Right ventricle myocardium inferior (tissue), 1 donor: Measurements from ENCODE around the gene MGAT4A. TPM values are rescaled to one million over a fixed set of nuclear protein-coding genes. Genes with fewer than 3 reads are reported as not detected.
"Not testable (repeated sequence)": the region's sequence is repeated elsewhere in the genome, so short reads cannot be mapped to it uniquely, and the experiment has no call there.

Experiments used
- ATAC-seq: fragments of 200-7000 bp; cut with Tn5 transposase; one replicate; pipeline ENCODE4 v1.9.1; 2020; ENCODE audit warnings: mild to moderate bottlenecking, moderate library complexity
- DNase-seq: peaks from one replicate; pipeline ENCODE4 v3.0.0; 2021; ENCODE audit errors: missing footprints
- intact Hi-C: fragments of 100-400 bp; cut with DNase I; formaldehyde crosslinking; loops from one replicate; pipeline ENCODE4 v1.11.0; 2022
- total RNA-seq: library from RNA; stranded (reverse); fragmentation: NEBNext Ultra II Directional; extraction: Animal tissue kit (Norgen Biotek cat#: 25700); gene quantifications from one replicate; pipeline ENCODE4 v1.2.1, GENCODE V29; 2021
- donor health status: DM: no; HTN: yes; CAD: no; lungs with severe emphysema.

Gene MGAT4A
- total RNA-seq, 1 donor from 2014 or later, result 19.3 TPM

- intact Hi-C loops, result no loop called here
- DNase-seq, result no peak
- no peak for ATAC-seq
Observed at GRCh38 chr2:98737848-98738247, 6.9 kb upstream of the MGAT4A start.

- DNase-seq (no peak), ATAC-seq (no peak)
- intact Hi-C loops, result no loop called here
Observed at GRCh38 chr2:98736464-98736889, 5.5 kb upstream of the MGAT4A start.

- DNase-seq (no peak), ATAC-seq (no peak)
- intact Hi-C loops, result loop anchor here (5.0 kb wide), 1 partner anchor 87 kb away; no protein-coding TSS in a partner anchor
Observed at GRCh38 chr2:98734823-98735260, 3.9 kb upstream of the MGAT4A start.

GRCh38 chr2:98734162-98734561 lies 3.2 kb upstream of the MGAT4A start:
- ATAC-seq (no peak), DNase-seq (no peak)
- intact Hi-C loops, result loop anchor here (5.0 kb wide), 1 partner anchor 88 kb away; no protein-coding TSS in a partner anchor

- no peak for ATAC-seq
- DNase-seq, result no peak
- intact Hi-C loops, result loop anchor here (5.0 kb wide), 1 partner anchor 90 kb away; no protein-coding TSS in a partner anchor
Observed at GRCh38 chr2:98732430-98733051, 1.6 kb upstream of the MGAT4A start.

- ATAC-seq, result no peak
- intact Hi-C loops, result loop anchor here (5.0 kb wide), 1 partner anchor 90 kb away; no protein-coding TSS in a partner anchor
- no peak for DNase-seq
Observed at GRCh38 chr2:98731894-98732349, 990 bp upstream of the MGAT4A start.

GRCh38 chr2:98730707-98731040 lies 258 bp downstream of the MGAT4A start:
- peak; percentile 47 for ATAC-seq
- intact Hi-C loops, result loop anchor here (5.0 kb wide), 1 partner anchor 92 kb away; no protein-coding TSS in a partner anchor
- DNase-seq, result peak; percentile 89

GRCh38 chr2:98730053-98730706 lies 752 bp downstream of the MGAT4A start:
- ATAC-seq (peak; percentile 14), DNase-seq (peak; percentile 74)
- intact Hi-C loops, result loop anchor here (5.0 kb wide), 1 partner anchor 92 kb away; no protein-coding TSS in a partner anchor

GRCh38 chr2:98729652-98730051 lies 1.3 kb downstream of the MGAT4A start:
- ATAC-seq (no peak), DNase-seq (no peak)
- intact Hi-C loops, result loop anchor here (5.0 kb wide), 2 partner anchors 93 to 103 kb away; no protein-coding TSS in a partner anchor

- intact Hi-C loops, result loop anchor here (5.0 kb wide), 1 partner anchor 104 kb away; no protein-coding TSS in a partner anchor
- not testable (repeated sequence) for ATAC-seq, DNase-seq
Observed at GRCh38 chr2:98728088-98728718, 2.7 kb downstream of the MGAT4A start.

GRCh38 chr2:98727369-98728087 lies 3.4 kb downstream of the MGAT4A start:
- DNase-seq, result no peak
- no peak for ATAC-seq
- intact Hi-C loops, result loop anchor here (5.0 kb wide), 1 partner anchor 105 kb away; no protein-coding TSS in a partner anchor

GRCh38 chr2:98726735-98727368 lies 4.1 kb downstream of the MGAT4A start:
- DNase-seq, result no peak
- ATAC-seq, result no peak
- intact Hi-C loops, result loop anchor here (5.0 kb wide), 1 partner anchor 105 kb away; no protein-coding TSS in a partner anchor

GRCh38 chr2:98726205-98726604 lies 4.7 kb downstream of the MGAT4A start:
- DNase-seq (no peak), ATAC-seq (no peak)
- intact Hi-C loops, result loop anchor here (5.0 kb wide), 1 partner anchor 106 kb away; no protein-coding TSS in a partner anchor

GRCh38 chr2:98720286-98720685 lies 10.6 kb downstream of the MGAT4A start:
- intact Hi-C loops, result no loop called here
- no peak for ATAC-seq
- DNase-seq, result no peak

GRCh38 chr2:98717621-98718020 lies 13.3 kb downstream of the MGAT4A start:
- ATAC-seq (no peak), DNase-seq (no peak)
- intact Hi-C loops, result no loop called here

- ATAC-seq, result no peak
- intact Hi-C loops, result no loop called here
- no peak for DNase-seq
Observed at GRCh38 chr2:98716786-98717185, 14.1 kb downstream of the MGAT4A start.

- DNase-seq (no peak), ATAC-seq (no peak)
- intact Hi-C loops, result no loop called here
Observed at GRCh38 chr2:98715812-98716451, 15.0 kb downstream of the MGAT4A start.
